Thyroid gland (tissue), 4 donors: ENCODE results near the gene CARD11. TPM values are rescaled to one million over a fixed set of nuclear protein-coding genes. Genes with fewer than 3 reads are reported as not detected.

Source experiments
- DNase-seq, 2 donors: peaks; one replicate each; pipeline ENCODE4 v3.0.0-alpha.2; 2019
- H3K27ac ChIP-seq, 3 donors: fragments of 200-600 bp; sonication (generic); 1 replicate in 2 of 3; 2 replicates in 1 of 3; pipeline ENCODE4 v1.5.1; 2016 to 2019; ENCODE audit warnings: mild to moderate bottlenecking in 1 of 3, moderate library complexity in 1 of 3
- H3K27me3 ChIP-seq: fragments of 200-600 bp; sonication (generic); one replicate; pipeline ENCODE4 v1.5.1; 2019
- H3K36me3 ChIP-seq, 2 donors: fragments of 200-600 bp; sonication (generic); one replicate each; pipeline ENCODE4 v1.5.1; 2016 to 2019
- H3K4me1 ChIP-seq, 2 donors: fragments of 200-600 bp; sonication (generic); one replicate each; pipeline ENCODE4 v1.5.1; 2017 to 2019
- H3K4me3 ChIP-seq, 3 donors: fragments of 200-600 bp; sonication (generic); replicated peaks in 1 of 3; 1 replicate in 2 of 3; 2 replicates in 1 of 3; pipeline ENCODE4 v1.5.1; 2016; ENCODE audit warnings: mild to moderate bottlenecking in 1 of 3
- H3K9me3 ChIP-seq: fragments of 200-600 bp; sonication (generic); one replicate; pipeline ENCODE4 v1.5.1; 2017
- POLR2A ChIP-seq, 2 donors: fragments of 450-650 bp; IDR thresholded peaks; one replicate each; pipeline ENCODE4 v1.6.1; 2017; ENCODE audit warnings: antibody characterized with exemption in 2 of 2, mild to moderate bottlenecking in 2 of 2, moderate library complexity in 1 of 2
- WGBS, 2 donors: methylation state at CpG; one replicate each; pipeline ENCODE4 v1.1.5; 2017; 5-methylcytosine and 5-hydroxymethylcytosine counted together
- intact Hi-C: fragments of 100-400 bp; cut with DNase I; formaldehyde crosslinking; loops from one replicate; pipeline ENCODE4 v1.15.1; 2023
- total RNA-seq, 4 donors: library from RNA; depleted of rRNA; stranded (reverse); fragments of >200 nt; gene quantifications; one replicate each; pipeline ENCODE4 v1.2.3, GENCODE V29; 2016
- TF ChIP-seq, protein P1 (sequence below), 6 experiments: fragments of 200-600 bp in 3 of 6; fragments of 450-650 bp in 3 of 6; sonication (generic) in 3 of 6; IDR thresholded peaks; one replicate each; pipeline ENCODE4 v1.5.1; 2016 to 2019; ENCODE audit warnings: antibody characterized with exemption in 6 of 6, mild to moderate bottlenecking in 2 of 6, inconsistent platforms in 1 of 6, moderate library complexity in 1 of 6

The CARD11 gene
- total RNA-seq, 4 donors from 2014 or later = 0.45 to 7.7 (median 1.9) TPM

DNA sequence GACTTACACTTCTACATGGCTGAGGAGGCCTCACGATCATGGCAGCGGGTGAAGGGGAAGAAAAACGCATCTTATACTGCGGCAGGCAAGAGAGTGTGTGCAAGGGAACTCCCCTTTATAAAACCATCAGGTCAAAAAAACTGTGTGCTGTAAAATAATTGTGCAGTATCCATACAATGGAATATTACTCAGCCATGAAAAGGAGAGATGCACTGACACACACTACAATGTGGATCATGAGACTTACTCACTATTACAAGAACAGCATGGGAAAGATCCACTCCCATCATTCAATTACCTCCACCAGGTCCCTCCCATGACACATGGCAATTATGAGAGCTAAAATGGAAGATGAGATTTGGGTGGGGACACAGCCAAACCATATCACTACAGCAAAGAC, 27.2 kb upstream of the CARD11 start:
- intact Hi-C loops = no loop called here
- Histone ChIP-seq H3K27ac (no peak overlapping the region), H3K9me3 (no peaks in the 10 kb centered on the region), H3K36me3 (no peaks in the 10 kb centered on the region), H3K4me3 (no peak overlapping the region), H3K27me3 (no peaks in the 10 kb centered on the region), H3K4me1 (no peaks in the 10 kb centered on the region)
- DNase-seq = no peak
- WGBS, 2 donors = 72% methylated on average over 4 of the region's 4 CpGs
- TF ChIP-seq, protein P1, sequence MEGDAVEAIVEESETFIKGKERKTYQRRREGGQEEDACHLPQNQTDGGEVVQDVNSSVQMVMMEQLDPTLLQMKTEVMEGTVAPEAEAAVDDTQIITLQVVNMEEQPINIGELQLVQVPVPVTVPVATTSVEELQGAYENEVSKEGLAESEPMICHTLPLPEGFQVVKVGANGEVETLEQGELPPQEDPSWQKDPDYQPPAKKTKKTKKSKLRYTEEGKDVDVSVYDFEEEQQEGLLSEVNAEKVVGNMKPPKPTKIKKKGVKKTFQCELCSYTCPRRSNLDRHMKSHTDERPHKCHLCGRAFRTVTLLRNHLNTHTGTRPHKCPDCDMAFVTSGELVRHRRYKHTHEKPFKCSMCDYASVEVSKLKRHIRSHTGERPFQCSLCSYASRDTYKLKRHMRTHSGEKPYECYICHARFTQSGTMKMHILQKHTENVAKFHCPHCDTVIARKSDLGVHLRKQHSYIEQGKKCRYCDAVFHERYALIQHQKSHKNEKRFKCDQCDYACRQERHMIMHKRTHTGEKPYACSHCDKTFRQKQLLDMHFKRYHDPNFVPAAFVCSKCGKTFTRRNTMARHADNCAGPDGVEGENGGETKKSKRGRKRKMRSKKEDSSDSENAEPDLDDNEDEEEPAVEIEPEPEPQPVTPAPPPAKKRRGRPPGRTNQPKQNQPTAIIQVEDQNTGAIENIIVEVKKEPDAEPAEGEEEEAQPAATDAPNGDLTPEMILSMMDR (IDR thresholded peaks at IDR 0.05) = no peak
- no peak for TF ChIP-seq POLR2A (IDR thresholded peaks at IDR 0.05)

DNA sequence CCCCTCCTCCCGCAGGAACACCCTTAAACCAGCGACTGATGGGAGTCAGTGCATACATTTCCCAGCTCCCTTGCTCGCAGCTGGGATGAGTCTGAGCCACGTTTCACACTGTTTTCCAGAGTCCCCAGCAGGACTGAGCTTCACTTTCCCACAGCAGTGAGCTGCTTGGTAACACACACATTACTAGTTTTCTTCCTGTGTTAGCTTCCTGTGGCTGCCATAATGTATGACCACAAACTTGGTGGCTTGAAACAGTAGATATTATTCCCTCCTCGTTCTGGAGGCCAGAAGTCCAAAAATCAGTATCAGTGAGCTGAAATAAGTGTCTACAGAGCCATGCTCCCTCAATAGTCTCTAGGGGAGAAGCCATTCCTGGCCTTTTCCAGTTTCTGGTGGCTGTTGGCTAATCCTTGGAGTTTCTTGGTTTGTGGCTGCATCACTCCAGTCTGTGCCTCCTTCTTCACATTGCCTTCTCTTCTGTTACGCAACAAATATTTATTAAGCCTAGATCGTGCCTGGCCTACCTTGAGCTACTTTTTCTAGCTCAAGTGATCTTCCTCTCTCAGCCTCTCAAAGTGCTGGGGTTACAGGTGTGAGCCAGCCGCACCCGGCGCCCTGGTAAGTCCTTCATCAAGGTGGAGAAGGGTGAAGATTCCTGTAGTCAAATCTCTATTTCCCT, 26.2 kb upstream of the CARD11 start:
- no peak overlapping the region for H3K4me3 ChIP-seq
- intact Hi-C loops = no loop called here
- H3K27me3 ChIP-seq = no peaks in the 10 kb centered on the region
- no peaks in the 10 kb centered on the region for H3K9me3 ChIP-seq
- 72 to 91% methylated on average over 10 of the region's 10 CpGs for WGBS, 2 donors
- H3K27ac ChIP-seq = no peak overlapping the region
- no peak for DNase-seq
- no peaks in the 10 kb centered on the region for H3K4me1 ChIP-seq
- TF ChIP-seq, protein P1 (IDR thresholded peaks at IDR 0.05) = no peak
- TF ChIP-seq POLR2A (IDR thresholded peaks at IDR 0.05) = no peak
- no peaks in the 10 kb centered on the region for H3K36me3 ChIP-seq

DNA sequence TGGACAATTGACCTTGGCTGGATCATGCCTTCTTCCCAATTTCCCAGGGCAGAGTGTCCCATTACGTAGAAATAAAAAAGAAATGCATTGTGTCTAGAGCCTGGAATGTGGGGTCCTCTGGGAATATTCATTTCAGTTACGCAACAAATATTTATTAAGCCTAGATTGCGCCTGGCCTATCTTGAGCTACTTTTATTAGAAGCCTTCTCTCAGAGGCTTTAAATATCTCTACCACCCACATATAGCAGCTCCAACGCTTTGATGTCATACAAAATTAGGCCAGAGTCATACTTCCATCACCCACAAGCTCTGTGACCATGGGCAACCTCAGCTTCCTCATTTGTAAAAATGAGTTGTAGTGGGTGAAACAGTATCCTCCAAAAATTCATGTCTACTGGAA, 24.9 kb upstream of the CARD11 start:
- WGBS, 2 donors = 71 to 75% methylated on average over 4 of the region's 4 CpGs

DNA sequence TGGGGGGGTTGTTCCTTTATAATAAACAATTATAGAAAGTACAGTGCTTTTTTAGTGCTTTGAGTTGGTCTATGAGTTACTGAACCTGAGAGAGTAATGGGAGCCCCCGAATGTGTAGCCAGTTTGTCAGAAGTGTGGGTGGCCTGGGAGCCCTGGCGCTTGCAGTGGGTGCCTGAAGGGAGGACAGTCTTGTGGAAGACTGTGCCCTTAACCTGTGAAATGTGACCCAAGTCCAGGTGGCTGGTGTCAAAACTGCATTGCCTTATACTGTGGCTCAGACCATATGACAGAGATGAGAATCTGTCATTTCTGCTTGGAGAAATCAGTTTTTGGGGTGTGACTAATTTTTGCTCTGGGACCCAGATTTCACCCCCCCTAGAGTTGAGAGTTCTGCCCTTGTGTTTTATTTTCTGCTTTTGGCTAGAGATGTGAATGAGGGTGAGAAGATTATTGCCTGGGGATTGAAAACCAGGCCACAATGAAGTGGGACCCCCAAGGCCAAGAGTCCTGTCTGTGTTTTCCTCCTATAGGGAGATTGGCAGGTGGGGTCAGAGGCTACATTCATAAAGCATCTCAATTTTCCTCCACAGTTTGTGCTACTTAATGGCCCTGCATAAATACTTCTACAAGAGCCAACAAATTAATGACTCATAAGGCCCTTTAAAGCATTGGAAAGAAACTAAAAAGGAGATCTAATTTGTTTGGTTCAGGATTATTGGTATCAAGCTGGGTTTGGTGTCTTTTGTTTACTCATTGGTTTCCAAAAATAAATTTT, 24.1 kb upstream of the CARD11 start:
- no peak overlapping the region for H3K4me3 ChIP-seq
- H3K9me3 ChIP-seq = no peaks in the 10 kb centered on the region
- DNase-seq = no peak
- 92 to 95% methylated on average over 2 of the region's 2 CpGs for WGBS, 2 donors
- H3K36me3 ChIP-seq = no peaks in the 10 kb centered on the region
- intact Hi-C loops = no loop called here
- no peaks in the 10 kb centered on the region for H3K4me1 ChIP-seq
- no peak overlapping the region for H3K27ac ChIP-seq
- H3K27me3 ChIP-seq = no peaks in the 10 kb centered on the region
- TF ChIP-seq, protein P1 (IDR thresholded peaks at IDR 0.05) = no peak
- no peak for TF ChIP-seq POLR2A (IDR thresholded peaks at IDR 0.05)

More for the DNA sequence above, 24.9 kb upstream of the CARD11 start:
- H3K4me1 ChIP-seq = no peaks in the 10 kb centered on the region
- TF ChIP-seq, protein P1 (IDR thresholded peaks at IDR 0.05) = no peak
- TF ChIP-seq POLR2A (IDR thresholded peaks at IDR 0.05) = no peak
- no peaks in the 10 kb centered on the region for H3K9me3 ChIP-seq
- DNase-seq = no peak
- H3K4me3 ChIP-seq = no peak overlapping the region
- H3K27me3 ChIP-seq = no peaks in the 10 kb centered on the region
- no peaks in the 10 kb centered on the region for H3K36me3 ChIP-seq
- intact Hi-C loops = no loop called here
- H3K27ac ChIP-seq = no peak overlapping the region

DNA sequence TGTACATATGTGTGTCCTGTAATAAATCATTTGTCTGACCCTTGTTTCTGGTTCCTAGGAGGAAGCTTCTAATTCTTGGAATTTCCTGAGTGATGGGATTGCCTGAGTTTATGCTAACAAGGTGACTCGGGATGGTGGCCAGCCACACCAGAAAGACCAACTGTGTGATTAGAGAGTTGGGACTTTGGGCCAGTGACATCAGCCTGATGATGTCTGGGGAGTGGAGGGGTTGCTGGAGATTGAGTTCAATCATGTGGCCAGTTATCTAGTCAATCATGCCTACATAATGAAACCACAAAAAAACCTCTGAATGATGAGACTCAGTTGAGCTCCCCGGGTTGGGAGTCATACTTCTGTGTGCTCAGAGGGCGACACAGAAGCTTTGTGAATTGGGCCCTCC, 23.5 kb upstream of the CARD11 start:
- Histone ChIP-seq H3K36me3 (no peaks in the 10 kb centered on the region), H3K27ac (no peak overlapping the region), H3K4me3 (no peak overlapping the region), H3K4me1 (no peaks in the 10 kb centered on the region), H3K27me3 (no peaks in the 10 kb centered on the region), H3K9me3 (no peaks in the 10 kb centered on the region)
- TF ChIP-seq POLR2A (IDR thresholded peaks at IDR 0.05) = no peak
- TF ChIP-seq, protein P1 (IDR thresholded peaks at IDR 0.05) = no peak
- DNase-seq = no peak
- WGBS, 2 donors = 73 to 85% methylated on average over 3 of the region's 3 CpGs
- intact Hi-C loops = no loop called here
